Transverse colon (tissue), 4 donors: ENCODE results near the gene SMIM5. TPM values are rescaled to one million over a fixed set of nuclear protein-coding genes. Genes with fewer than 3 reads are reported as not detected.

ENCODE experiments used
- DNase-seq: peaks from one replicate; pipeline ENCODE4 v3.0.0-alpha.2; 2019
- H3K27ac ChIP-seq, 4 donors: fragments of 200-600 bp; sonication (generic); 2 replicates each; pipeline ENCODE4 v1.5.1; 2016 to 2018; ENCODE audit warnings: inconsistent platforms in 4 of 4
- H3K27me3 ChIP-seq: fragments of 200-600 bp; sonication (generic); 2 replicates; pipeline ENCODE4 v1.5.1; 2017; ENCODE audit warnings: inconsistent platforms
- H3K36me3 ChIP-seq, 4 donors: fragments of 200-600 bp; sonication (generic); 2 replicates each; pipeline ENCODE4 v1.5.1; 2017 to 2019; ENCODE audit warnings: inconsistent platforms in 4 of 4
- H3K4me1 ChIP-seq, 4 donors: fragments of 200-600 bp; sonication (generic); 2 replicates each; pipeline ENCODE4 v1.5.1; 2017 to 2020; ENCODE audit warnings: inconsistent platforms in 4 of 4
- H3K4me3 ChIP-seq, 4 donors: fragments of 200-600 bp; sonication (generic); 1 replicate in 1 of 4; 2 replicates in 3 of 4; pipeline versions ENCODE4 v1.5.1 to v1.6.1; 2017 to 2019; ENCODE audit warnings: inconsistent platforms in 4 of 4
- H3K9me3 ChIP-seq, 2 donors: fragments of 200-600 bp; sonication (generic); 2 replicates each; pipeline ENCODE4 v1.5.1; 2017 to 2019; ENCODE audit warnings: inconsistent platforms in 2 of 2
- EP300 ChIP-seq: sonication (generic); formaldehyde crosslinking; IDR thresholded peaks from one replicate; pipeline ENCODE4 v1.6.1; 2017; ENCODE audit warnings: antibody characterized with exemption, low read depth
- POLR2A ChIP-seq: fragments of 450-650 bp; IDR thresholded peaks from one replicate; pipeline ENCODE4 v1.6.1; 2016; ENCODE audit warnings: antibody characterized with exemption, mild to moderate bottlenecking, moderate library complexity
- POLR2AphosphoS5 ChIP-seq, 3 donors: sonication (generic); formaldehyde crosslinking; IDR thresholded peaks; one replicate each; pipeline ENCODE4 v1.6.1; 2016; ENCODE audit warnings: antibody characterized with exemption in 3 of 3
- WGBS, 2 donors: methylation state at CpG; one replicate each; pipeline ENCODE4 v1.1.5; 2018; ENCODE audit warnings: low coverage in 1 of 2; 5-methylcytosine and 5-hydroxymethylcytosine counted together
- in situ Hi-C, 4 donors: fragments of 200-750 bp; cut with MboI; loops; one replicate each; pipeline versions ENCODE4 v1.15.0 to v1.15.1; 2017; ENCODE audit warnings: low sequenced_read_pairs in 3 of 4, low pct_ligation_motif_present in 1 of 4, low pct_unique_long_range_greater_than_20kb in 1 of 4
- intact Hi-C: fragments of 100-400 bp; cut with DNase I; formaldehyde crosslinking; loops from one replicate; pipeline ENCODE4 v1.15.1; 2023; ENCODE audit warnings: low total_unique reads
- total RNA-seq, 4 donors: library from RNA; depleted of rRNA; stranded (reverse); fragments of >200 nt; gene quantifications; one replicate each; pipeline ENCODE4 v1.1.0, GENCODE V29; 2016
- TF ChIP-seq, protein P1 (sequence below), 5 experiments: fragments of 200-600 bp in 3 of 5; fragments of 450-650 bp in 2 of 5; sonication (generic) in 3 of 5; IDR thresholded peaks; 1 replicate in 2 of 5; 2 replicates in 3 of 5; pipeline ENCODE4 v1.5.1; 2016 to 2017; ENCODE audit warnings: antibody characterized with exemption in 5 of 5, inconsistent platforms in 3 of 5, mild to moderate bottlenecking in 2 of 5, moderate library complexity in 1 of 5

Gene SMIM5
- total RNA-seq, 4 donors from 2014 or later: 31.3 to 71.4 (median 50.0) TPM; not detected in 1

DNA sequence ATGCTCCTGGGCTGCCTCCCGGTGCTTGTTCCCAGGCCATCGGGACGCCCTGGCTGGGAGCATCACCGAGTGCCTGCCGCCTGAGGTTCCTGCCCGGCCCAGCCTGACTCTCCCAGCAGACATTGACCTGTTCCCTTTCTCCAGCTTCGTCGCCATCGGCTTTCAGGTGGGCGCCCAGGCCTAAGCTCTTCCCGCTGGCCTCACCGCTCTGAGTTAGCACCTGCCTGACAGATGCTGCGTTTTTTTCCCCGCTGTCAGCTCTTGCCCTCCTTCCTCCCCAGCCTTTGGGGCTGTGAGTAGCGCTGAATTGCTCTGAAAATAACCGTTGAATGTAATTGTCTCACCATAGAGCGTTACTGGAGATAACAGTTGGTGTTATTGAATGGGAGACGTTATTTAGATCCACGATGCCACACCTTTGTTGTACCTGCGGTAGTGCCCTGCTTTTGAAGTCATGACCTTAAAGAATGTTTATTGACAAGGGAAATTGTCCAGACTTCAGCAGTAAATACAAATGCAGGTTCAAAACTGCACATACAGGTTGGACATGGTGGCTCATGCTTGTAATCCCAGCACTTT lies 21.3 kb upstream of the SMIM5 start:
- peak overlapping the region; percentile 75 to 87 (median 83) for H3K27ac ChIP-seq
- H3K9me3 ChIP-seq: no peaks in the 10 kb centered on the region
- H3K4me1 ChIP-seq: peaks cover 8 to 56% (median 42%) of the 10 kb centered on the region in 4 donors
- WGBS, 2 donors: 64 to 87% methylated on average over 9 to 20 of the region's 20 CpGs
- peak; percentile 58 for DNase-seq
- no peaks in the 10 kb centered on the region for H3K27me3 ChIP-seq
- intact Hi-C loops (loop anchor here (10.0 kb wide), 1 partner anchor 683 kb away; no protein-coding TSS in a partner anchor), in situ Hi-C loops (no loop called here)
- peak overlapping the region in 2 of 4 donors; percentile 6 to 37 for H3K4me3 ChIP-seq
- TF ChIP-seq POLR2AphosphoS5 (IDR thresholded peaks at IDR 0.05): peak; percentile 27 to 84 (median 71)
- TF ChIP-seq, protein P1, sequence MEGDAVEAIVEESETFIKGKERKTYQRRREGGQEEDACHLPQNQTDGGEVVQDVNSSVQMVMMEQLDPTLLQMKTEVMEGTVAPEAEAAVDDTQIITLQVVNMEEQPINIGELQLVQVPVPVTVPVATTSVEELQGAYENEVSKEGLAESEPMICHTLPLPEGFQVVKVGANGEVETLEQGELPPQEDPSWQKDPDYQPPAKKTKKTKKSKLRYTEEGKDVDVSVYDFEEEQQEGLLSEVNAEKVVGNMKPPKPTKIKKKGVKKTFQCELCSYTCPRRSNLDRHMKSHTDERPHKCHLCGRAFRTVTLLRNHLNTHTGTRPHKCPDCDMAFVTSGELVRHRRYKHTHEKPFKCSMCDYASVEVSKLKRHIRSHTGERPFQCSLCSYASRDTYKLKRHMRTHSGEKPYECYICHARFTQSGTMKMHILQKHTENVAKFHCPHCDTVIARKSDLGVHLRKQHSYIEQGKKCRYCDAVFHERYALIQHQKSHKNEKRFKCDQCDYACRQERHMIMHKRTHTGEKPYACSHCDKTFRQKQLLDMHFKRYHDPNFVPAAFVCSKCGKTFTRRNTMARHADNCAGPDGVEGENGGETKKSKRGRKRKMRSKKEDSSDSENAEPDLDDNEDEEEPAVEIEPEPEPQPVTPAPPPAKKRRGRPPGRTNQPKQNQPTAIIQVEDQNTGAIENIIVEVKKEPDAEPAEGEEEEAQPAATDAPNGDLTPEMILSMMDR (IDR thresholded peaks at IDR 0.05): no peak
- TF ChIP-seq POLR2A: peak; percentile 56
- TF ChIP-seq EP300: peak; percentile 92
- peaks cover 0 to 9% (median 0%) of the 10 kb centered on the region in 4 donors for H3K36me3 ChIP-seq

DNA sequence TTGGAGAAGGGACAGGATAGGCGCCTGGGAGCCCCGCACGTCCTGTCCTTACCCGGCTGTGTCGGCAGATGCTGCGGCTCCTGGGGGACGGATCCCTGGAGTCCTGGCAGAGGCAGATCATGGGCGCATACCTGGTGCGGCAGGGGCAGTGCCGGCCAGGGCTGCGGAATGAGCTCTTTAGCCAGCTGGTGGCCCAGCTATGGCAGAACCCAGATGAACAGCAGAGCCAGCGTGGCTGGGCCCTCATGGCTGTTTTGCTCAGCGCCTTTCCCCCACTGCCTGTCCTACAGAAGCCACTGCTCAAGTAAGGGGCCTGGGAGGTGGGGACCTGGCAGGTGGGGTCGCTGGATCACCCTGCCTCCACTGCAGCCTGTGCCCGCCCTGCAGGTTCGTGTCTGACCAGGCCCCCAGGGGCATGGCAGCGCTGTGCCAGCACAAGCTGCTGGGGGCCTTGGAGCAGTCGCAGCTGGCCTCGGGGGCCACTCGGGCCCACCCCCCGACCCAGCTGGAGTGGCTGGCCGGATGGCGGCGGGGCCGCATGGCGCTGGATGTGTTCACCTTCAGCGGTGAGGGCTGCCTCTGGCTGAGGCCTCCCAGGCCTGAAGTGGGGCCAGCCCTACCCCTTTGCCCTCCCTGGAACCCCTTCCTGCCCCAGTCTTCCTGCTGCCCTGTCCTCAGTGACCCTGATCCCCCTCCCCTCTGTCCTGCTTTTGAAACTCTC lies 20.2 kb upstream of the SMIM5 start:
- TF ChIP-seq POLR2AphosphoS5 (IDR thresholded peaks at IDR 0.05): no peak
- TF ChIP-seq POLR2A: no peak
- no peak for TF ChIP-seq EP300
- TF ChIP-seq, protein P1 (IDR thresholded peaks at IDR 0.05): no peak
- DNase-seq: no peak
- H3K36me3 ChIP-seq: peaks cover 0 to 9% (median 0%) of the 10 kb centered on the region in 4 donors
- H3K27ac ChIP-seq: peak overlapping the region; percentile 75 to 87 (median 83)
- in situ Hi-C loops (no loop called here), intact Hi-C loops (loop anchor here (10.0 kb wide), 1 partner anchor 682 kb away; no protein-coding TSS in a partner anchor)
- no peaks in the 10 kb centered on the region for H3K27me3 ChIP-seq
- 83% methylated on average over 26 of the region's 27 CpGs; no CpG with 5 or more reads in 1 of the 2 donors for WGBS, 2 donors
- H3K4me1 ChIP-seq: peaks cover 10 to 64% (median 46%) of the 10 kb centered on the region in 4 donors
- no peaks in the 10 kb centered on the region for H3K9me3 ChIP-seq
- peak overlapping the region in 1 of 4 donors; percentile 37 for H3K4me3 ChIP-seq

DNA sequence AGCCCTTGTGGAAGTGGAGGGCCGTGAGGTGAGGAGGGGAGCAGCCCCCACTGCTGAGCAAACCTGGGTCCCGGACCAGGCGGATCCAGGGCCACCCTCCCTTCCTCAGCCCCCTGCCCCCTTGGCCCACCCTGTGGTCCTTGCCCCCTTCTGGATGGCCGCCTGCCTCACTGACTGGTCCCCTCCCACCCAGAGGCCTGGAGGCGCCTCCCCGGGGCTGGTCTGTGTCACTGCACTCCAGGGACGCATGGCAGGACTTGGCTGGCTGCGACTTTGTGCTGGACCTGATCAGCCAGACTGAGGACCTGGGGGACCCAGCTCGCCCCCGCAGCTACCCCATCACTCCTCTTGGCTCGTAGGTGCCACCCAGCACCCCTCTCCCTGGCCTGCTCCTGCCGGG lies 19.2 kb upstream of the SMIM5 start:
- Histone ChIP-seq H3K36me3 (peaks cover 0 to 9% (median 0%) of the 10 kb centered on the region in 4 donors), H3K27ac (no peak overlapping the region), H3K4me3 (no peak overlapping the region), H3K27me3 (no peaks in the 10 kb centered on the region), H3K4me1 (peaks cover 10 to 64% (median 46%) of the 10 kb centered on the region in 4 donors), H3K9me3 (no peaks in the 10 kb centered on the region)
- in situ Hi-C loops (no loop called here), intact Hi-C loops (loop anchor here (10.0 kb wide), 1 partner anchor 681 kb away; no protein-coding TSS in a partner anchor)
- 86% methylated on average over 12 of the region's 12 CpGs; no CpG with 5 or more reads in 1 of the 2 donors for WGBS, 2 donors
- TF ChIP-seq, protein P1 (IDR thresholded peaks at IDR 0.05): peak in 2 of 5 experiments; percentile 11 to 21
- no peak for TF ChIP-seq POLR2A
- no peak for DNase-seq

DNA sequence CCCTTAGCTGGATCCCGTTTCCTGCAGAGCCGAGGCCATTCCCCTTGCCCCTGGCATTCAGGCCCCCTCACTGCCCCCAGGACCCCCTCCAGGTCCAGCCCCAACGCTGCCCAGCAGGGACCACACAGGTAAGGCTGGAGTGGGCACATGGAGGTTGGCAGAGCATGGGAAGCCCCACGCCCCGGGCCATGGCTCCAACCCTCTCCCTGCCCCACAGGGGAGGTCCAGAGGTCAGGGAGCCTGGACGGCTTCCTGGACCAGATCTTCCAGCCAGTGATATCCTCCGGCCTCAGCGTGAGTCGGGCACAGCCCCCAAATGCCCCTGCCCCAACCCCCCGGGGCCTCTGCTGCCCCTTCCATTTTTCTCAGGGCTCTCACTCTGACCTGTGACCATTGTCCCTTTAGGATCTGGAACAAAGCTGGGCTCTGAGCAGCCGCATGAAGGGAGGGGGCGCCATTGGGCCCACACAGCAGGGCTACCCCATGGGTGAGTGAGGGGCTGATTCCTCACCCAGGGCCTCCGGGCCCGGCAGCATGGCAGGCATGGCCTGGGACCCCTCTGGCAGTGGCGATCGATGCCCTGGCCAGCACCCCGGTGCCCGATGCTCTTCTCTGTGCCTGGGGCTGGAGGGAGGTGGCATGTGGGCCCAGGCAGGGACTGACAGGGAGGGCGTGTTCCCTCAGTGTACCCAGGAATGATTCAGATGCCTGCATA lies 18.5 kb upstream of the SMIM5 start:
- peaks cover 10 to 61% (median 43%) of the 10 kb centered on the region in 4 donors for H3K4me1 ChIP-seq
- in situ Hi-C loops: no loop called here
- H3K27me3 ChIP-seq: no peaks in the 10 kb centered on the region
- TF ChIP-seq POLR2A (no peak), POLR2AphosphoS5 (IDR thresholded peaks at IDR 0.05) (no peak)
- DNase-seq: no peak
- H3K36me3 ChIP-seq: peaks cover 0 to 9% (median 0%) of the 10 kb centered on the region in 4 donors
- intact Hi-C loops: loop anchor here (10.0 kb wide), 1 partner anchor 680 kb away; no protein-coding TSS in a partner anchor
- no peaks in the 10 kb centered on the region for H3K9me3 ChIP-seq
- H3K27ac ChIP-seq: peak overlapping the region in 1 of 4 donors; percentile 8
- WGBS, 2 donors: 97% methylated on average over 12 of the region's 19 CpGs; no CpG with 5 or more reads in 1 of the 2 donors
- H3K4me3 ChIP-seq: no peak overlapping the region
